CD14-positive monocyte (primary cell): ENCODE measurements around the gene EXD2. TPM values are rescaled to one million over a fixed set of nuclear protein-coding genes. Genes with fewer than 3 reads are reported as not detected.
"Not testable (repeated sequence)": the region's sequence is repeated elsewhere in the genome, so short reads cannot be mapped to it uniquely, and the experiment has no call there.

Experiments
- DNase-seq, 3 donors: peaks; one replicate each; pipeline ENCODE4 v3.0.0-alpha.2; 2011 to 2022
- H2AFZ ChIP-seq: 2 replicates; pipeline ENCODE4 v1.6.0; 2012; ENCODE audit warnings: mild to moderate bottlenecking, low read depth, low read length, inconsistent platforms; ENCODE audit not compliant: insufficient read depth, poor library complexity, severe bottlenecking
- H3K27ac ChIP-seq, 2 donors: 1 replicate in 1 of 2; 2 replicates in 1 of 2; pipeline ENCODE4 v1.5.1; 2012 to 2013; ENCODE audit warnings: low read length in 2 of 2, control low read depth in 1 of 2, inconsistent platforms in 1 of 2, low read depth in 1 of 2, mild to moderate bottlenecking in 1 of 2
- H3K27me3 ChIP-seq, 2 donors: one replicate each; pipeline versions ENCODE4 v1.6.0 to v1.6.1; 2011 to 2013; ENCODE audit warnings: low read length in 2 of 2; ENCODE audit not compliant: control insufficient read depth in 2 of 2, insufficient read depth in 2 of 2
- H3K36me3 ChIP-seq, 2 donors: replicated peaks in 1 of 2; 1 replicate in 1 of 2; 2 replicates in 1 of 2; pipeline versions ENCODE4 v1.5.1 to v1.6.1; 2012 to 2013; ENCODE audit warnings: low read length in 2 of 2, control low read depth in 1 of 2, inconsistent platforms in 1 of 2, mild to moderate bottlenecking in 1 of 2; ENCODE audit not compliant: insufficient read depth in 2 of 2, control insufficient read depth in 1 of 2
- H3K4me1 ChIP-seq, 2 donors: 1 replicate in 1 of 2; 2 replicates in 1 of 2; pipeline versions ENCODE4 v1.5.1 to v1.6.1; 2012 to 2013; ENCODE audit warnings: low read length in 2 of 2, control low read depth in 1 of 2, inconsistent platforms in 1 of 2, mild to moderate bottlenecking in 1 of 2, moderate library complexity in 1 of 2; ENCODE audit not compliant: insufficient read depth in 2 of 2, control insufficient read depth in 1 of 2
- H3K4me2 ChIP-seq: replicated peaks from 2 replicates; pipeline ENCODE3; 2012; ENCODE audit warnings: low read length, moderate library complexity, mild to moderate bottlenecking; ENCODE audit not compliant: poor library complexity, severe bottlenecking; ENCODE audit errors: extremely low read depth
- H3K4me3 ChIP-seq, 3 experiments: fragments of 200-600 bp in 1 of 3; sonication (generic) in 1 of 3; replicated peaks in 1 of 3; 1 replicate in 2 of 3; 2 replicates in 1 of 3; pipeline ENCODE4 v1.5.1; 2011 to 2013; ENCODE audit warnings: low read length in 3 of 3, mild to moderate bottlenecking in 3 of 3, control low read depth in 2 of 3, low read depth in 2 of 3, inconsistent platforms in 1 of 3, moderate library complexity in 1 of 3
- H3K79me2 ChIP-seq: 2 replicates; pipeline ENCODE4 v1.6.0; 2012; ENCODE audit warnings: mild to moderate bottlenecking, control low read depth, inconsistent platforms, low read length, moderate library complexity; ENCODE audit not compliant: insufficient read depth
- H3K9ac ChIP-seq: 2 replicates; pipeline ENCODE4 v1.6.0; 2017; ENCODE audit warnings: low read length, mild to moderate bottlenecking; ENCODE audit not compliant: insufficient read depth, poor library complexity, severe bottlenecking
- H3K9me3 ChIP-seq, 2 donors: replicated peaks in 1 of 2; 1 replicate in 1 of 2; 2 replicates in 1 of 2; pipeline versions ENCODE4 v1.5.1 to v1.6.1; 2012 to 2013; ENCODE audit warnings: low read length in 2 of 2, control low read depth in 1 of 2; ENCODE audit not compliant: control insufficient read depth in 1 of 2, insufficient read depth in 1 of 2
- H4K20me1 ChIP-seq: 2 replicates; pipeline ENCODE4 v1.6.0; 2012; ENCODE audit warnings: mild to moderate bottlenecking, low read length, control low read depth, moderate library complexity; ENCODE audit not compliant: insufficient read depth
- H3K27ac Mint-ChIP-seq, 7 donors: one replicate each; pipeline ENCODE4 v1.8.0; 2020; ENCODE audit warnings: mild to moderate bottlenecking in 7 of 7, mixed read lengths in 7 of 7, moderate library complexity in 6 of 7, inconsistent platforms in 2 of 7
- H3K27me3 Mint-ChIP-seq, 3 donors: one replicate each; pipeline ENCODE4 v1.8.0; 2021 to 2022; ENCODE audit warnings: low read depth in 3 of 3, mild to moderate bottlenecking in 3 of 3, mixed read lengths in 3 of 3, moderate library complexity in 3 of 3, inconsistent platforms in 1 of 3
- H3K36me3 Mint-ChIP-seq, 2 donors: one replicate each; pipeline ENCODE4 v1.8.0; 2020; ENCODE audit warnings: mixed read lengths in 2 of 2, inconsistent platforms in 1 of 2, mild to moderate bottlenecking in 1 of 2
- H3K4me1 Mint-ChIP-seq: one replicate; pipeline ENCODE4 v1.8.0; 2020; ENCODE audit warnings: mild to moderate bottlenecking, mixed read lengths
- H3K4me3 Mint-ChIP-seq, 2 donors: one replicate each; pipeline ENCODE4 v1.8.0; 2020; ENCODE audit warnings: mild to moderate bottlenecking in 2 of 2, mixed read lengths in 2 of 2, moderate library complexity in 1 of 2
- H3K9me3 Mint-ChIP-seq, 7 donors: one replicate each; pipeline ENCODE4 v1.8.0; 2020 to 2022; ENCODE audit warnings: mixed read lengths in 7 of 7, mild to moderate bottlenecking in 6 of 7, moderate library complexity in 6 of 7, inconsistent platforms in 2 of 7
- WGBS: methylation state at CpG from one replicate; pipeline ENCODE4 v1.1.5; 2013; ENCODE audit warnings: missing lambda C conversion rate; ENCODE audit not compliant: insufficient coverage; 5-methylcytosine and 5-hydroxymethylcytosine counted together
- intact Hi-C, 2 donors: fragments of 100-400 bp; cut with micrococcal nuclease; formaldehyde crosslinking; loops; one replicate each; pipeline versions ENCODE4 v1.15.0 to v1.15.1; 2023
- polyA plus RNA-seq, 3 donors: library from polyadenylated mRNA; depleted of rRNA in 1 of 3; unstranded in 2 of 3; stranded (reverse) in 1 of 3; fragments of 300-500 nt in 2 of 3; fragments of >200 nt in 1 of 3; fragmentation: Illumina TruSeq in 2 of 3; gene quantifications; 1 replicate in 2 of 3; 2 replicates in 1 of 3; pipeline ENCODE4 v1.2.3, GENCODE V29; 2012 to 2021
- TF ChIP-seq, protein P1 (sequence below): fragments of 200-600 bp; IDR thresholded peaks from one replicate; pipeline ENCODE4 v1.8.0; 2022; ENCODE audit warnings: antibody characterized with exemption, mild to moderate bottlenecking

The EXD2 gene
- polyA plus RNA-seq, 3 donors, result 2.3 to 4.0 (median 3.1) TPM

- no peak overlapping the region for H3K27ac Mint-ChIP-seq
- no peak overlapping the region for H3K4me3 Mint-ChIP-seq
- no peaks in the 10 kb centered on the region for H3K36me3 Mint-ChIP-seq
- H3K36me3 ChIP-seq, result no peaks in the 10 kb centered on the region
- H3K79me2 ChIP-seq, result no peaks in the 10 kb centered on the region
- WGBS, result no CpG with 5 or more reads among the region's 2 CpGs
- intact Hi-C loops, result no loop called here
- no peak overlapping the region for H2AFZ ChIP-seq
- no peaks in the 10 kb centered on the region for H3K4me1 Mint-ChIP-seq
- H3K9me3 Mint-ChIP-seq, result peaks cover 0 to 8% (median 2%) of the 10 kb centered on the region in 7 donors
- TF ChIP-seq, protein P1, sequence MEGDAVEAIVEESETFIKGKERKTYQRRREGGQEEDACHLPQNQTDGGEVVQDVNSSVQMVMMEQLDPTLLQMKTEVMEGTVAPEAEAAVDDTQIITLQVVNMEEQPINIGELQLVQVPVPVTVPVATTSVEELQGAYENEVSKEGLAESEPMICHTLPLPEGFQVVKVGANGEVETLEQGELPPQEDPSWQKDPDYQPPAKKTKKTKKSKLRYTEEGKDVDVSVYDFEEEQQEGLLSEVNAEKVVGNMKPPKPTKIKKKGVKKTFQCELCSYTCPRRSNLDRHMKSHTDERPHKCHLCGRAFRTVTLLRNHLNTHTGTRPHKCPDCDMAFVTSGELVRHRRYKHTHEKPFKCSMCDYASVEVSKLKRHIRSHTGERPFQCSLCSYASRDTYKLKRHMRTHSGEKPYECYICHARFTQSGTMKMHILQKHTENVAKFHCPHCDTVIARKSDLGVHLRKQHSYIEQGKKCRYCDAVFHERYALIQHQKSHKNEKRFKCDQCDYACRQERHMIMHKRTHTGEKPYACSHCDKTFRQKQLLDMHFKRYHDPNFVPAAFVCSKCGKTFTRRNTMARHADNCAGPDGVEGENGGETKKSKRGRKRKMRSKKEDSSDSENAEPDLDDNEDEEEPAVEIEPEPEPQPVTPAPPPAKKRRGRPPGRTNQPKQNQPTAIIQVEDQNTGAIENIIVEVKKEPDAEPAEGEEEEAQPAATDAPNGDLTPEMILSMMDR, result no peak
- no peaks in the 10 kb centered on the region for H3K4me1 ChIP-seq
- no peak overlapping the region for H3K4me3 ChIP-seq
- no peaks in the 10 kb centered on the region for H4K20me1 ChIP-seq
- H3K27me3 ChIP-seq, result no peaks in the 10 kb centered on the region
- H3K27me3 Mint-ChIP-seq, result peaks cover 18 to 21% (median 20%) of the 10 kb centered on the region in 3 donors
- no peak for DNase-seq
- H3K9me3 ChIP-seq, result no peaks in the 10 kb centered on the region
- no peak overlapping the region for H3K4me2 ChIP-seq
- H3K27ac ChIP-seq, result no peak overlapping the region
- H3K9ac ChIP-seq, result no peak overlapping the region
These were observed 84.0 kb downstream of the EXD2 start for GRCh38 chr14:69275331-69275730.

GRCh38 chr14:69277356-69277755 lies 86.1 kb downstream of the EXD2 start:
- not testable (repeated sequence) for H3K4me1 Mint-ChIP-seq, DNase-seq

More at GRCh38 chr14:69277356-69277755, 86.1 kb downstream of the EXD2 start:
- H3K36me3 Mint-ChIP-seq, H3K79me2 ChIP-seq, H3K27ac Mint-ChIP-seq, H3K4me3 ChIP-seq, H3K4me3 Mint-ChIP-seq, H3K27ac ChIP-seq, H3K9ac ChIP-seq, H3K9me3 ChIP-seq, H3K27me3 ChIP-seq, H3K9me3 Mint-ChIP-seq, H2AFZ ChIP-seq, intact Hi-C loops, H3K4me2 ChIP-seq, H3K36me3 ChIP-seq, H3K4me1 ChIP-seq, H4K20me1 ChIP-seq: not testable (repeated sequence)
- WGBS, result no CpG with 5 or more reads among the region's 3 CpGs
- H3K27me3 Mint-ChIP-seq, result peaks cover 15 to 21% (median 17%) of the 10 kb centered on the region in 3 donors
